K562 (cell line): ENCODE results near the gene ROBO2. TPM values are rescaled to one million over a fixed set of nuclear protein-coding genes. Genes with fewer than 3 reads are reported as not detected.

Experiments used
- ATAC-seq: fragments of 200-7000 bp; cut with Tn5 transposase; 3 replicates; pipeline ENCODE4 v1.9.1; 2020; ENCODE audit warnings: moderate library complexity
- BruUV-seq: library from RNA; stranded (reverse); fragments of 400-500 nt; replicated peaks from 2 replicates; lab custom pipeline; 2021; lab: Mats Ljungman, UMichigan
- CTCF ChIA-PET: fragments of 300-600 bp; formaldehyde crosslinking; extraction: SDS; loops from one replicate; lab custom pipeline; 2021; ENCODE audit warnings: low intra/inter-chr PET ratio; lab: Yijun Ruan, JAX
- POLR2A ChIA-PET: fragments of 300-600, 350-650 bp; sonication (Branson Sonifier 250); formaldehyde crosslinking; extraction: SDS; loops from one replicate; lab custom pipeline; 2021; ENCODE audit warnings: antibody characterized with exemption, inconsistent platforms; lab: Yijun Ruan, JAX
- DNase-seq, 4 experiments: peaks; one replicate each; pipeline versions ENCODE4 v3.0.0 to v3.0.0-alpha.2; 2011 to 2018; ENCODE audit warnings: low spot score in 3 of 4, mixed read lengths in 3 of 4; ENCODE audit errors: extremely low read depth in 1 of 4
- FAIRE-seq: peaks from 2 replicates; lab custom pipeline; 2011; peaks lifted over from hg19 to GRCh38; lab: Jason Lieb, UNC
- H2AFZ ChIP-seq: 2 replicates; pipeline ENCODE4 v1.6.0; 2011; ENCODE audit warnings: low read depth, low read length, control low read depth, inconsistent platforms
- H3K27ac ChIP-seq: fragments of 200-600 bp; 3 replicates; pipeline ENCODE4 v1.8.0; 2011; ENCODE audit warnings: low read depth, mild to moderate bottlenecking, control low read depth, inconsistent platforms, low read length, moderate library complexity, mixed read lengths; ENCODE audit errors: extremely low read depth
- H3K27me3 ChIP-seq, 2 experiments: fragments of 300-600 bp in 1 of 2; 2 replicates in 1 of 2; 3 replicates in 1 of 2; pipeline versions ENCODE4 v1.6.0 to v1.8.0; 2011; ENCODE audit warnings: inconsistent platforms in 2 of 2, low read length in 2 of 2, mild to moderate bottlenecking in 1 of 2, mixed read lengths in 1 of 2, moderate library complexity in 1 of 2; ENCODE audit not compliant: control insufficient read depth in 2 of 2, insufficient read depth in 2 of 2
- H3K36me3 ChIP-seq: fragments of 300-600 bp; 3 replicates; pipeline ENCODE4 v1.8.0; 2011; ENCODE audit warnings: mild to moderate bottlenecking, low read length, inconsistent platforms; ENCODE audit not compliant: control insufficient read depth, insufficient read depth
- H3K4me1 ChIP-seq, 2 experiments: fragments of 200-600 bp in 1 of 2; replicated peaks in 1 of 2; 2 replicates in 1 of 2; 3 replicates in 1 of 2; pipeline versions ENCODE4 v1.5.1 to v1.8.0; 2011; ENCODE audit warnings: inconsistent platforms in 2 of 2, low read length in 2 of 2, mild to moderate bottlenecking in 1 of 2, mixed read lengths in 1 of 2, moderate library complexity in 1 of 2; ENCODE audit not compliant: control insufficient read depth in 2 of 2, insufficient read depth in 2 of 2
- H3K4me2 ChIP-seq: 2 replicates; pipeline ENCODE4 v1.6.1; 2011; ENCODE audit warnings: low read length, control low read depth, inconsistent platforms, mixed read lengths; ENCODE audit not compliant: insufficient read depth
- H3K4me3 ChIP-seq: fragments of 200-600 bp; sonication (generic), shearing (Covaris generic); 2 replicates; pipeline ENCODE4 v1.5.1; 2016; ENCODE audit warnings: control low read depth, inconsistent platforms
- H3K79me2 ChIP-seq: fragments of 200-600 bp; 3 replicates; pipeline ENCODE4 v1.8.0; 2011; ENCODE audit warnings: low read length, inconsistent platforms; ENCODE audit not compliant: control insufficient read depth, insufficient read depth
- H3K9ac ChIP-seq, 2 experiments: 2 replicates each; pipeline versions ENCODE4 v1.6.0 to v1.6.1; 2011; ENCODE audit warnings: low read depth in 2 of 2, low read length in 2 of 2, control low read depth in 1 of 2, inconsistent platforms in 1 of 2, mild to moderate bottlenecking in 1 of 2, mixed read lengths in 1 of 2; ENCODE audit not compliant: insufficient read depth in 1 of 2
- H3K9me1 ChIP-seq: one replicate; pipeline ENCODE4 v1.6.0; 2011; ENCODE audit warnings: inconsistent platforms, mild to moderate bottlenecking, low read length, moderate library complexity; ENCODE audit not compliant: control insufficient read depth, insufficient read depth
- H3K9me3 ChIP-seq: replicated peaks from 2 replicates; pipeline ENCODE4 v1.5.1; 2011; ENCODE audit warnings: low read depth, low read length, inconsistent platforms; ENCODE audit not compliant: control insufficient read depth, insufficient read depth
- H4K20me1 ChIP-seq: replicated peaks from 2 replicates; pipeline ENCODE4 v1.6.1; 2011; ENCODE audit warnings: low read length, inconsistent platforms, mixed read lengths; ENCODE audit not compliant: control insufficient read depth, insufficient read depth
- CBFA2T3 ChIP-seq: fragments of 450-650 bp; IDR thresholded peaks from 2 replicates; pipeline ENCODE4 v1.6.1; 2017
- CREM ChIP-seq: IDR thresholded peaks from 2 replicates; pipeline ENCODE4 v1.6.1; 2014; ENCODE audit warnings: antibody characterized with exemption, low read depth
- FIP1L1 ChIP-seq: fragments of 200-400 bp; formaldehyde crosslinking; IDR thresholded peaks from 2 replicates; pipeline ENCODE4 v1.6.1; 2018; ENCODE audit warnings: mild to moderate bottlenecking, low read depth, low read length; ENCODE audit not compliant: poor library complexity, severe bottlenecking
- KDM4B ChIP-seq, 2 experiments: fragments of 450-650 bp in 1 of 2; sonication (generic) in 1 of 2; IDR thresholded peaks; 2 replicates each; pipeline ENCODE4 v1.6.1; 2016 to 2017; ENCODE audit warnings: borderline replicate concordance in 2 of 2, antibody characterized with exemption in 1 of 2, low read depth in 1 of 2, mild to moderate bottlenecking in 1 of 2
- ZNF12 ChIP-seq: sonication (generic); formaldehyde crosslinking; IDR thresholded peaks from 2 replicates; pipeline ENCODE4 v1.4.0; 2020; ENCODE audit warnings: mild to moderate bottlenecking, missing genetic modification reagents
- ZNF431 ChIP-seq: sonication (generic); formaldehyde crosslinking; IDR thresholded peaks from 2 replicates; pipeline ENCODE4 v1.8.0; 2022; ENCODE audit warnings: mild to moderate bottlenecking, missing genetic modification reagents
- ZNF76 ChIP-seq: fragments of 250-450 bp; sonication (Bioruptor Pico); IDR thresholded peaks from 2 replicates; pipeline ENCODE4 v1.4.0; 2020; ENCODE audit warnings: mild to moderate bottlenecking, moderate library complexity, borderline replicate concordance
- ZNF780A ChIP-seq: fragments of 250-450 bp; sonication (Bioruptor Pico); IDR thresholded peaks from 2 replicates; pipeline ENCODE4 v1.5.0; 2021; ENCODE audit warnings: mild to moderate bottlenecking
- WGBS: fragments of 100-300 bp; shearing (Covaris generic); methylation state at CpG from one replicate; pipeline ENCODE4 v1.1.6; 2016; ENCODE audit warnings: low coverage, mixed read lengths; ENCODE audit not compliant: insufficient coverage; ENCODE audit errors: missing lambda C conversion rate; 5-methylcytosine and 5-hydroxymethylcytosine counted together
- in situ Hi-C: fragments of 300-500 bp; cut with MboI; formaldehyde crosslinking; loops from 4 replicates; pipeline ENCODE4 v1.15.0; 2018; ENCODE audit warnings: inconsistent platforms, mixed read lengths
- intact Hi-C: fragments of 100-400 bp; cut with micrococcal nuclease; formaldehyde crosslinking; loops from 2 replicates; pipeline ENCODE4 v1.14.2; 2022
- polyA plus RNA-seq, 8 experiments: library from polyadenylated mRNA; depleted of rRNA in 4 of 8; stranded (reverse) in 5 of 8; unstranded in 3 of 8; fragments of >200 nt; fragmentation: Nextera tagmentation in 2 of 8; fragmentation: Illumina TruSeq in 1 of 8; extraction: Ambion mirVana in 2 of 8; extraction: Trizol in 1 of 8; gene quantifications; 2 replicates each; pipeline versions ENCODE4 v1.2.1 to v1.2.3, GENCODE V29; 2011 to 2014; ENCODE audit warnings: inconsistent platforms in 1 of 8, missing spikeins in 1 of 8
- total RNA-seq, 7 experiments: library from RNA; depleted of rRNA in 6 of 7; stranded (reverse); fragments of >200 nt in 6 of 7; fragmentation: Illumina TruSeq in 2 of 7; extraction: Trizol in 2 of 7; gene quantifications; 2 replicates each; pipeline versions ENCODE4 v1.2.1 to v1.2.3, GENCODE V29; 2011 to 2021; ENCODE audit warnings: low replicate concordance in 1 of 7
- TF ChIP-seq, protein P1 (sequence below), 2 experiments: fragments of 450-650 bp in 1 of 2; IDR thresholded peaks; 2 replicates each; pipeline ENCODE4 v1.6.1; 2011 to 2017; ENCODE audit warnings: low read depth in 2 of 2, antibody characterized with exemption in 1 of 2, borderline replicate concordance in 1 of 2, low read length in 1 of 2, mild to moderate bottlenecking in 1 of 2, mixed read lengths in 1 of 2; ENCODE audit not compliant: control insufficient read depth in 1 of 2
- TF ChIP-seq, protein P2 (sequence below): sonication (generic); formaldehyde crosslinking; IDR thresholded peaks from 2 replicates; pipeline ENCODE4 v1.8.0; 2022; ENCODE audit warnings: mild to moderate bottlenecking, missing genetic modification reagents

ROBO2 gene
- total and polyA plus RNA-seq, 9 of the 15 experiments (the other 6 are each of a cell fraction or from before 2014, with no cell fraction given): 0.84 to 3.0 (median 1.7) TPM

DNA sequence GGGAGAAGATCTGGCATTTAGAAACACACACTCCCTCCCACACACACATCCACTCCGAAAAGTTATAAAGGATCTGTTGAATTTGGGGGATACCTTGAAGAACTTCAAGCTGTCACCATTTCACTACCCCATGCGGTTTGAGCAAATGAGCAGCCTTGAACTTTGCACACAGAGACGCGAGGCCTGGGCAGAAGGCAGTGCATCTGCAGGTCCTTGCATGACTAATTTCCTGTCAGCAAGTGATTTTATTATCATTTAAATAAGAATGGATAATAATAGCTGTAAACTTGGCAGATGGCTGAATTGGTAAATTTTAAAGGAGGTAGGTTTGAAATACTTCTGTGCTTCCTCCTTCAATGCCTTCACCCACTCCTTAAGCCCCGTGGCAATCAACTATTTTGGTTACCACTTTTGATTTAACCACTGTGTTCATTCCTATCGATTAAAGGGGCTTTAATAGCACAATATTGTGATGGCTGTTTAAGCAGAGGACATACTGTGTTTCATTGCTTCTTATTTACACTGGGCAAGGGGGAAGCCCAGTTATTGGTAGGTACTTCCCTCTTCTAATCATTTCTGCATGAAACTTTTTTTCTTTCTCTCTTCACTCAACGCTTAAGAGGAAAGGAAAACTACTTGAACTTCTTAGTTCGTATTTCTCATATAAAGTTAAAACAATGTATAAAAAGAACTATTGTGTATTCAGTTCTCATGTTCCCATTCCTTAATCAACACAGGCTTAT lies 108.1 kb downstream of the ROBO2 start (continued):
- TF ChIP-seq, protein P1, sequence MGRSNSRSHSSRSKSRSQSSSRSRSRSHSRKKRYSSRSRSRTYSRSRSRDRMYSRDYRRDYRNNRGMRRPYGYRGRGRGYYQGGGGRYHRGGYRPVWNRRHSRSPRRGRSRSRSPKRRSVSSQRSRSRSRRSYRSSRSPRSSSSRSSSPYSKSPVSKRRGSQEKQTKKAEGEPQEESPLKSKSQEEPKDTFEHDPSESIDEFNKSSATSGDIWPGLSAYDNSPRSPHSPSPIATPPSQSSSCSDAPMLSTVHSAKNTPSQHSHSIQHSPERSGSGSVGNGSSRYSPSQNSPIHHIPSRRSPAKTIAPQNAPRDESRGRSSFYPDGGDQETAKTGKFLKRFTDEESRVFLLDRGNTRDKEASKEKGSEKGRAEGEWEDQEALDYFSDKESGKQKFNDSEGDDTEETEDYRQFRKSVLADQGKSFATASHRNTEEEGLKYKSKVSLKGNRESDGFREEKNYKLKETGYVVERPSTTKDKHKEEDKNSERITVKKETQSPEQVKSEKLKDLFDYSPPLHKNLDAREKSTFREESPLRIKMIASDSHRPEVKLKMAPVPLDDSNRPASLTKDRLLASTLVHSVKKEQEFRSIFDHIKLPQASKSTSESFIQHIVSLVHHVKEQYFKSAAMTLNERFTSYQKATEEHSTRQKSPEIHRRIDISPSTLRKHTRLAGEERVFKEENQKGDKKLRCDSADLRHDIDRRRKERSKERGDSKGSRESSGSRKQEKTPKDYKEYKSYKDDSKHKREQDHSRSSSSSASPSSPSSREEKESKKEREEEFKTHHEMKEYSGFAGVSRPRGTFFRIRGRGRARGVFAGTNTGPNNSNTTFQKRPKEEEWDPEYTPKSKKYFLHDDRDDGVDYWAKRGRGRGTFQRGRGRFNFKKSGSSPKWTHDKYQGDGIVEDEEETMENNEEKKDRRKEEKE (IDR thresholded peaks at IDR 0.05; ENCODE audit: borderline replicate concordance in 1 of 2, control insufficient read depth in 1 of 2, low read depth in 2 of 2, low read length in 1 of 2): no peak
- TF ChIP-seq ZNF431: no peak

DNA sequence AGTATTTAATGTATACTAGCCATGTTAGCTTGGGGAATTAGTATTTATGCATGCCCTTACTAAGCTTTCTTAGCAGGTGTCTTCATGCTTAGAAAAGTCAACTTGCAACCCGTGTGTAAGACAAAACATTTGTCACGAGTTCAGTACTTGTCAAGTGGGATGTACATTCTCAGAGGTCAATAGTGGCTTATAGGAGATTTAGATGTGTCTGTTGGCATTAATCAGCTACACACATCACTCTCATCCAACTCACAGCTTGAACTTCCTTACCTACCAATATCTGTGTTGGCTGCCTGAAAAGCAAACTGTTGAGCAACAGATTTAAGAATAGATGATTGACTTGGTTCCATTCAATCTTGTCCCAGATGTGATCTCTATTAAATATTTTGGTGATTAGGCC lies 109.5 kb downstream of the ROBO2 start:
- in situ Hi-C loops: no loop called here
- no peaks in the 10 kb centered on the region for H3K9me3 ChIP-seq
- no TSS peak for BruUV-seq
- no peaks in the 10 kb centered on the region for H3K79me2 ChIP-seq
- H3K27me3 ChIP-seq: no peaks in the 10 kb centered on the region
- no peak for TF ChIP-seq CBFA2T3
- no peak for TF ChIP-seq ZNF12 (CRISPR knock-in tag)
- no peak for TF ChIP-seq ZNF780A
- TF ChIP-seq CREM: no peak
- no peak for TF ChIP-seq ZNF76 (CRISPR knock-in tag)
- TF ChIP-seq FIP1L1: no peak
- TF ChIP-seq KDM4B (IDR thresholded peaks at IDR 0.05; ENCODE audit: borderline replicate concordance in 2 of 2, low read depth in 1 of 2): no peak
- TF ChIP-seq, protein P2, sequence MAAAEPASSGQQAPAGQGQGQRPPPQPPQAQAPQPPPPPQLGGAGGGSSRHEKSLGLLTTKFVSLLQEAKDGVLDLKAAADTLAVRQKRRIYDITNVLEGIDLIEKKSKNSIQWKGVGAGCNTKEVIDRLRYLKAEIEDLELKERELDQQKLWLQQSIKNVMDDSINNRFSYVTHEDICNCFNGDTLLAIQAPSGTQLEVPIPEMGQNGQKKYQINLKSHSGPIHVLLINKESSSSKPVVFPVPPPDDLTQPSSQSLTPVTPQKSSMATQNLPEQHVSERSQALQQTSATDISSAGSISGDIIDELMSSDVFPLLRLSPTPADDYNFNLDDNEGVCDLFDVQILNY (CRISPR knock-in tag): no peak
- H3K36me3 ChIP-seq: no peaks in the 10 kb centered on the region
- no peaks in the 10 kb centered on the region for H3K4me1 ChIP-seq
- 23% methylated on average over 2 of the region's 2 CpGs for WGBS
- intact Hi-C loops: no loop called here
- H3K4me3 ChIP-seq: no peak overlapping the region
- no peak overlapping the region for H3K4me2 ChIP-seq
- H3K27ac ChIP-seq: no peak overlapping the region
- FAIRE-seq: no peak
- H3K9me1 ChIP-seq: no peaks in the 10 kb centered on the region
- no peak overlapping the region for H3K9ac ChIP-seq
- H2AFZ ChIP-seq: no peak overlapping the region
- H4K20me1 ChIP-seq: no peaks in the 10 kb centered on the region
- POLR2A ChIA-PET: no interaction called here
- CTCF ChIA-PET: no interaction called here
- no peak for DNase-seq
- ATAC-seq: no peak
